GM13976 (cell line): ENCODE measurements around the gene CNTD1.

Experiments used
- DNase-seq: peaks from one replicate; pipeline ENCODE4 v3.0.0; 2012; ENCODE audit warnings: low spot score
- in situ Hi-C: fragments of 300-500 bp; cut with MboI; formaldehyde crosslinking; loops from one replicate; pipeline ENCODE4 v1.12.0; 2022; ENCODE audit warnings: low sequenced_read_pairs, mixed read lengths, inconsistent platforms; ENCODE audit not compliant: unreplicated experiment
- TF ChIP-seq, protein P1 (sequence below): IDR thresholded peaks from 2 replicates; pipeline ENCODE4 v1.5.1; 2012; ENCODE audit warnings: borderline replicate concordance, mild to moderate bottlenecking; ENCODE audit not compliant: insufficient read depth; ENCODE audit errors: extremely low read depth, missing control alignments, control extremely low read depth

Gene CNTD1

DNA sequence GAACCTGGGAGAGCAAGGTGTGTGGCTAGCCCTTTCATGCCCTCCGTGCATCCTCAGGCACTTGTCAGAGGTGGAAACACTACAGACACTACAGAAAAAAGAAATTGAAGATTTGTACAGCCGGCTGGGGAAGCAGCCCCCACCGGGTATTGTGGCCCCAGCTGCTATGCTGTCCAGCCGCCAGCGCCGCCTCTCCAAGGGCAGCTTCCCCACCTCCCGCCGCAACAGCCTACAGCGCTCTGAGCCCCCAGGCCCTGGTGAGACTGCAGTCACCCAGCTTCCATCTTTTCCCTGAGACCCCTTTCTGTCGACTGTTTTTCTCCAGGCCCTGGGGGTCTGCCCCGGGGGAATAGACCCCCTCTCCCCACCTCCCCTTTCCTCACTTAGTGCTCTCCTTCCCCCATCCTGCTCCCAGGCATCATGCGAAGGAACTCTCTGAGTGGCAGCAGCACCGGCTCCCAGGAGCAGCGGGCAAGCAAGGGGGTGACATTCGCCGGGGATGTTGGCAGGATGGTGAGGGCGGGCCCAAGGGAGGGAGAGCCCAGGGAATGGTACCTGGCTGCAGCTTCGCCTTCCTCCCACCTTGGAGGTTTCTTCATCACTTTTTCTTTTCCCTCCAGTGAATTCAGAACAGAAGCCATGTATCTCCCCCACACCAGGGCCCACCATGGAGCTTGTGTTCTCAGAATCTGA is 2.4 kb upstream of the CNTD1 start:
- in situ Hi-C loops = no loop called here
- TF ChIP-seq, protein P1, sequence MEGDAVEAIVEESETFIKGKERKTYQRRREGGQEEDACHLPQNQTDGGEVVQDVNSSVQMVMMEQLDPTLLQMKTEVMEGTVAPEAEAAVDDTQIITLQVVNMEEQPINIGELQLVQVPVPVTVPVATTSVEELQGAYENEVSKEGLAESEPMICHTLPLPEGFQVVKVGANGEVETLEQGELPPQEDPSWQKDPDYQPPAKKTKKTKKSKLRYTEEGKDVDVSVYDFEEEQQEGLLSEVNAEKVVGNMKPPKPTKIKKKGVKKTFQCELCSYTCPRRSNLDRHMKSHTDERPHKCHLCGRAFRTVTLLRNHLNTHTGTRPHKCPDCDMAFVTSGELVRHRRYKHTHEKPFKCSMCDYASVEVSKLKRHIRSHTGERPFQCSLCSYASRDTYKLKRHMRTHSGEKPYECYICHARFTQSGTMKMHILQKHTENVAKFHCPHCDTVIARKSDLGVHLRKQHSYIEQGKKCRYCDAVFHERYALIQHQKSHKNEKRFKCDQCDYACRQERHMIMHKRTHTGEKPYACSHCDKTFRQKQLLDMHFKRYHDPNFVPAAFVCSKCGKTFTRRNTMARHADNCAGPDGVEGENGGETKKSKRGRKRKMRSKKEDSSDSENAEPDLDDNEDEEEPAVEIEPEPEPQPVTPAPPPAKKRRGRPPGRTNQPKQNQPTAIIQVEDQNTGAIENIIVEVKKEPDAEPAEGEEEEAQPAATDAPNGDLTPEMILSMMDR = no peak
- no peak for DNase-seq

GRCh38 chr17:42797067-42798007 is 1.3 kb upstream of the CNTD1 start:
- in situ Hi-C loops = no loop called here

DNA sequence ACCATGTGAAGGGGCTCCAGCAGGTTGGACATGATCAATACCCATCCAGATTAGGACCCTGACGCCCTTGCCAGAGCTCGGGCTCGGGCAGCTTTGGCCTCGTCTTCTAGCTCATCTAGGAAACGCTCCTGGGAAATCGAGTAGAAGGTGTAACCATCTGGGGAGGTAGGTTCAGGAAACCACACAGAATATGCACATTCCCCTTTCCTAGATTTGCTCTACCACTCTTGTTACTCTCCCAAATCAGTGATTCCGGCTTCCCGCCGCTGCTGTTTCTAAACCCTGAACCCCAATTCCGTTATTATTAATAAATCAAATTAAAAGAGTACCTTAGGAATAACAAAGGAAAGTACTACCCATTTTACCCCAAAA is 664 bp upstream of the CNTD1 start:
- TF ChIP-seq, protein P1 = no peak
- in situ Hi-C loops = no loop called here
- DNase-seq = no peak

More at GRCh38 chr17:42797067-42798007, 1.3 kb upstream of the CNTD1 start:
- TF ChIP-seq, protein P1 = no peak
- DNase-seq = no peak

DNA sequence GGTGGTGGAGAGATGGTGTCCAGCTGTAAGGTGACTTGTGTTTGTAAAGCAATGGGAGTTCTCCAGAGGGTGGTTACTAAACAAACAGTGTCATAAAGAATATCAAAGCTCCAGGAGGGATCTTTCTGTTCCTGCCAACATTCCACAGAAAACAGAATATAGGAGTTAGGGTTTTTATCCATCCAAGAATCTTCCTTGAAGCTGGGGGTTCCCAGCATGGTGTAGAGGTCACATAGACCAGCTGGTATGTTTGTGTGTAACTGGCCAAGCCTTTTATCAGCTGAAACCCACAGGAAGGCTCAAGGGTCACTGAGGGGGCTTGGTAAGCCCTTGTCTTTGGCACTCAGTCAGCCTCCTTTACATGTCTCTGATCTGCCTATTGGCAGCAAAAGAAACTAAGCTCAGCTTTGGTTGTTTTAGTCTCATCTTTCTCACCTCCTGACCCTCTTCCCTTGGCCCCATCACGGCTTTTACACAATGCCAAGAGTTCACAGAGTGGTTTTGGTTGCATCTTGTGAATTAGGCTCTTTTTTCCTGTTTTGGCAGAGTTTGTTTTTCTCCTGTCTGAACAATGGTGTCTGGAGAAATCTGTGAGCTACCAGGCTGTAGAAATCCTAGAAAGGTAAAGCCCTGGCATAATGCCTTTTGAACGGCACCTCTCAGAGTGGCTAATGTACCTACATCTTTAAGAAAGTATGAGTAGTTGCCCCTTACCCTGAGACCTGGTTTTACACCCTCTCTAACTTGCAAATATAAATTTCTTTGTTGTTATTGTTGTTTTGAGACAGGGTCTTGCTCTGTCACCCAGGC is 4.6 kb downstream of the CNTD1 start:
- TF ChIP-seq, protein P1 = no peak
- DNase-seq = no peak
- in situ Hi-C loops = no loop called here

DNA sequence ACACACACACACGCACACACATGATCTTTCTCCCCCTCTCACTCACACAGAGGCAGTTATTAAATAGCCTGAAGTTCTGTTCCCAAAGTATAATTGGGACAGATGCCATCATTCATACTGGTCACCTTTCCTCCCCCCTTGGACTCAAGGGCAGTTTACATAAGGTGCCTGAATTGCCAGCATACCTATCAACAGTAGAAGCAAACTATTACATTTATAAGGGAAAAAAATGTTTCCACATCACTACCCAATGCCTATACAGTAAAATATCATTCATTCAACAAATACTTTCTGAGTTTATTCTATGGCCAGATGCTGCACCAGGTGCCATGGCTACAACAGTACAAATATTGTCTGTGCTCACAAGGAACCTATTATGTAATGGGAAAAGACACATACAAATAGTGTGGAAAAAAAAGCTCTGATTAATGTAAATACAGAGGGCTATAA is 6.3 kb downstream of the CNTD1 start:
- DNase-seq = no peak
- in situ Hi-C loops = no loop called here
- TF ChIP-seq, protein P1 = no peak

DNA sequence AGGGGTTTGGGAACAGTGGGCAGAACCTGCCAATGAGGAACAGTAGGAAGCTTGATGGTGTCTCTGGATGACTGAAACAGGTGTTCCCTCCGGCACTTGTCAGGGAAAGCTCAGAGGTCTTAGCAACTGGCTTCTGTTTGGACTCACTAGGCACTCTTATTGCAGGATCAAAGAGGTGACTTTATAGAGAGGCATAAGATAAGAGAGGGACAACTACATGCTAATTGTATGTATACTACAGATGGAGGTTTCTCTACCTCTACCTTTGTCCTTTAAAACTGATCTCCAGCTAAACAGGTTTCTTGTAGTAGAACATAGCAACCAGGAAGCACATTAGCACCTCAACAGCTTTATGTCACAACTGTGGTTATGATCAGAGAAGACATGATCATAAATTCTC is 7.6 kb downstream of the CNTD1 start:
- TF ChIP-seq, protein P1 = no peak
- DNase-seq = no peak
- in situ Hi-C loops = no loop called here
